HG03045 (cell line): Measurements from ENCODE around the gene CCT3.
"Not testable (repeated sequence)": the region's sequence is repeated elsewhere in the genome, so short reads cannot be mapped to it uniquely, and the experiment has no call there.

Source experiments
- ATAC-seq: cut with Tn5 transposase; IDR thresholded peaks from one replicate; pipeline ENCODE4 v1.9.1; 2021; ENCODE audit warnings: mild to moderate bottlenecking, moderate library complexity; ENCODE audit not compliant: unreplicated experiment

The CCT3 gene

DNA sequence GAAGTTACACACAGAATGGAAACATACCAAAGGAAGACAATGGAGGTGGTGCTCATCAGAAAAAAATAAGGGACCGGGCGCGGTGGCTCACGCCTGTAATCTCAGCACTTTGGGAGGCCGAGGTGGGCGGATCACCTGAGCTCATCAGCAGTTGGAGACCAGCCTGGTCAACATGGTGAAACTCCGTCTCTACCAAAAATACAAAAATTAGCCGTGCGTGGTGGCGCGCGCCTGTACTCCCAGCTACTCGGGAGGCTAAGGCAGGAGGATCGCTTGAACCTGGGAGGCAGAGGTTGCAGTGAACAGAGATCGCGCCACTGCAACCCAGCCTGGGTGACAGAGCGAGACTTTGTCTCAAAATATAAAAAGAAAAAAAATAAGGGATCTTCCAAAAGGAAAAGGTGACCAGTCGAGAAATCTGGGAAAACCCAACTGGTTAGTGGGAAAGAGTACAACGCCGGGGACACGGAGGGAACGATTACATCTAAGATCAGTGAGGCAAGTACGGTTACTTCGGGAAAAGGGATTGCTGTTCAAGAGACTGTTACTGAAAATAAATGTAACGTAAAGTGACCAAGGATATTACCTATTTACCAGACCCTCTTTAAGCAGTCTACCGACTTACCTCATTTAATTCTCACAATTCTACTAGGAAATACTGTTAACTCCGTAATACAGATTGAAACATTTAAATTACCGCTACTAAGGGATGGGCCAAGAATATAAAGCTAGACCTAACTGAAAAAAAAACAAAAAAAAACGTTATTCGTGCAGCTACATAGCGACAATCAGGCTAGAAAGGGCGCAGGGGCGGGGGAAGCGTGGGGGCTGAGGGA, 822 bp downstream of the CCT3 start:
- no peak for ATAC-seq

DNA sequence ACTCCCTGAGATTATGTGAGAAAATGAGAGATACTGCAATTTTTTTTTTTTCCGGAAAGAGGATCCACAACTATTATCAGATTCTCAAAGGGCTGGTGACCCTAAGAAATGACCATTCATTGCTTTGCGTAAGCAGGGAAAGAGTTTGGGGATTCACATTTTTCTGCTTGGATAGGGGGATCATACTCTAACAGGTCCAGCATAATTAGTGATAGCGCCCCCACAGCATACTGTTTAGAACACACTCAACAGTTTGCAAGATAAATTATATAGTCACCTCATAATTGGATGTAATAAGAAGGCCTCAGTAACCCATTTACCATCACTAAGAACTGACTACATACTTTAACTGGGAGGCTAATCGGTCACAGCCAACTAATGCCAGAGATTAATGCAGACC, 1.9 kb downstream of the CCT3 start:
- ATAC-seq: no peak

DNA sequence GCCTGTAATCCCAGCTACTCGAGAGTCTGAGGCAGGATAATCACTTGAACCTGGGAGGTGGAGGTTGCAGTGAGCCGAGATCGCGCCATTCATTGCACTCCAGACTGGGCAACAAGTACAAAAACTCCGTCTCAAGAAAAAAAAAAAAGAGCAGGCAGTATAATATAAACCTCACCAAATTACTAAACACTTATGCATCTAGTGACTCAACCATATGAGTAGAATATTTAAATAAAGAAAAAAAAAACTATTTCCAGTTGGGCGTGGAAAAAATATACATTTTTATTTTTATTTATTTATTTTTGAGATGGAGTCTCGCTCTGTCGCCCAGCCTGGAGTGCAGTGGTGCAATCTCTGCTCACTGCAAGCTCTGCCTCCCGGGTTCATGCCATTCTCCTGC, 14.9 kb downstream of the CCT3 start:
- not testable (repeated sequence) for ATAC-seq

DNA sequence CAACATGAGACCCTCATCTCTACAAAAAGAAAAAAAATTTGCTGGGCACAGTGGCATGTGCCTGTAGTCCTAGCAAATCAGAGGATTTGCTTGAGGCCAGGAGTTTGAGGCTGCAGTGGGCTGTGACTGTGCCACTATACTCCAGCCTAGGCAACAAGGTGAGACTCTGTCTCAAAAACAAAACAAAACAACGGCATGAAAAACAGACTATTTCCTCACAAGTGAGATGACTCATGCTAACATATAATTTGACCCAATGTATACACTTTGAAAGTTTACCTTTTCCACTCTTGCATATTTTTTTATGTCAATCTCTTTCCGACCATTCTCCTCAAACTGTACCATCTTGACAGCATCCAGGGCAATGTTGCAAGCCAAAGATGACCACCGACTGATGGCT, 17.5 kb downstream of the CCT3 start:
- ATAC-seq: no peak

DNA sequence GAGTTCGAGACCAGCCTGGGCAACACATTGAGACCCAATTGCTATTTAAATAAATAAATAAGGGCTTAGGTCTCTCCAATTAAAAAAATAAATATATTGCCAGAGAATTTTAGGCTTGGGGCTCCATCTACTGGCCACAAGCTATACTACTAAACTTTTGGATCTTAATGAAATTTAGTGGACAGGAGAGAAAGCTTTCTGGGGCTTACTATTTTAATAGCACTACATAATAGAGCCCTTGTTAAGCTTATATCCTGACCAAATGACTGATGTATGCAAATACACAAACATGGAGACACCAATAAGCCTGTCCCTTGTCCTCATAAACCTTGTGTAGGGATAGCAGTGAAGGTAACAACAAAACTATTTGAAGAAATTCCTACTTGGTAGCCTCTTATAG, 18.4 kb downstream of the CCT3 start:
- no peak for ATAC-seq

DNA sequence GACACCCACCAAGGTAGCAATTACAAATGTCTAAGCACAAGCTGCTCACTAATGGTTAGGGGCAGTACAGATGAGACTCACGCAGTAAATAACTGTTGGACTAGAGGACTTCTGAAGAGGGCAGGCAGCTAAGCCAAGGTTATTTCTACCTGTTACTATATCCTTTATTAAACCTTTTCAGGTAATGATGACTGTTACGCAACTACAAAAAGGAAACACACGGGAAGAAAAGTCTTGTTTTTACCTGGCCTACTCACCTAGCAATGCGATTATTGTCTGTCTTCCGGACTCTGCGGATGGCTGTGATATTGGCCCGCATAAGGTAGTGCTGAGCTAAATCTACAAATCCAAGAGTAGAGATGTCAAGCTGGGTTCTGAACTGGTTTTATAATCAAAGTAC, 21.2 kb downstream of the CCT3 start:
- ATAC-seq: no peak

DNA sequence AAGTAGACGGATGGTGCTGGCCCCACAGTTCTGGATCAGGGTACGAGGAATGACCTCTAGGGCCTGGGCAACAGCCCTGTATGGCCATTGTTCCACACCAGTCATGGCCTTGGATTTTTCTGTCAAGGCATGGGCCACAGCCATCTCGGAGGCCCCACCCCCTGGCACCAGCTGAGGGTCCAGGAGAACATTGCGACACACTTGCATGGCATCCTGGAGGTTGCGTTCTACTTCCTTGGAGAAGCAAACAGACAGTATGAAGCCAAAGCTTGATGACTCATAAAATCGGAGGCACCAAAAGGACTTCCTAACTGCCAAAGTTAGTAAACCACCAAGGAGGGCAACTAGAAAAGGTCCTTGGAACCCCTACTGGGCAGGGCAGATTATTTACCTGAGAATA, 27.1 kb downstream of the CCT3 start:
- ATAC-seq: no peak

DNA sequence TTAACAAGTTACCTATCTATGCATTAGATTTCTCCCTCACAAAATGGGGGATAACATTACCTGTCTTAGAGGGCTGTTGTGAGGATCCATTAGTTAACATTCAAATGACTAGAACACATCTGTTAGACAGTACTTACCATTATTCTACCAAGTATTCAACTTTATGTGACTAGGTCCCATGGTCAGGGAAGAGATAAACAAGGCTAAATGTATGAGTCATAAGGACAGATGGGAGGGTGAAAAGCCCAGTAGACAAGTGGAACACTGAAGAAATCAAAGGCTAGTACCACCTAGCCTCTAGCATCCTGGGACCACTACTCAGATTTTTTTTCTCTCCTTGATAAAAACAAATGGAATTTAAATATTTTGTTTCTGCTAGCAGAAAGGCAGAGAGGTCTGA, 30.0 kb downstream of the CCT3 start:
- no peak for ATAC-seq

DNA sequence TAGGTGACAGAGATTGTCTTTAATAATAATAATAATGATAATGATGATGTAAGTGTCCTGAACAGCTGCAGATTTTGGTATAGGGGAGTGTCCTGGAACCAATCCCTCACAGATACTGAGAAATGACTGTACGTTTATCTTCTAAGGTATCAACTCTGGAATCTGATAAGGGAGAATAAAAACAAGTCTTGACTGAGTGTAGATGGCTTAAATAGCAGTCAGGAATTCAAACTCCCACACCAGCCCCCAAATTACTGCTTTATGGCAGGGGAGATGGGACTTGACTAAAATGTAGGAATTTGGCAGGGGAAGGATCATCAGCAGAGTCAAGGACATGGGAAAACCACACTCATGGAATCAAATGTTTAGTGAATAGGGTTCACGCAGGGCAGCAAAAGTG, 32.9 kb downstream of the CCT3 start:
- no peak for ATAC-seq

DNA sequence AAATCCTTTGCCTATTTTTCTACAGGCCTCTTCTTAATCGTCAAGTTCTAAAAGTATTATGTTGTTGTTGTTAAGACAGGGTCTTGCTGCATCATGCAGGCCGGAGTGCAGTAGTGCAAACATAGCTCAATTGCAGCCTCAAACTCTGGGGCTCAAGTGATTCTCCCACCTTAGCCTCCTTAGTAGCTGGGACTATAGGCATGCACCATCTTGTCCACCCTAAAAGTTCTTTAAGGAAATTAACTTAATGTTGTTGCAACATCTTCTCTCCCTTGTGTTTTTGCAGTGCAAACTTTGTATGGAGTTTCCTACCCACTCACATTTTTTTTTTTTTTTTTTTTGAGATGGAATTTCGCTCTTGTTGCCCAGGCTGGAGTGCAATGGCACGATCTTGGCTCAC, 34.9 kb downstream of the CCT3 start:
- ATAC-seq: no peak

DNA sequence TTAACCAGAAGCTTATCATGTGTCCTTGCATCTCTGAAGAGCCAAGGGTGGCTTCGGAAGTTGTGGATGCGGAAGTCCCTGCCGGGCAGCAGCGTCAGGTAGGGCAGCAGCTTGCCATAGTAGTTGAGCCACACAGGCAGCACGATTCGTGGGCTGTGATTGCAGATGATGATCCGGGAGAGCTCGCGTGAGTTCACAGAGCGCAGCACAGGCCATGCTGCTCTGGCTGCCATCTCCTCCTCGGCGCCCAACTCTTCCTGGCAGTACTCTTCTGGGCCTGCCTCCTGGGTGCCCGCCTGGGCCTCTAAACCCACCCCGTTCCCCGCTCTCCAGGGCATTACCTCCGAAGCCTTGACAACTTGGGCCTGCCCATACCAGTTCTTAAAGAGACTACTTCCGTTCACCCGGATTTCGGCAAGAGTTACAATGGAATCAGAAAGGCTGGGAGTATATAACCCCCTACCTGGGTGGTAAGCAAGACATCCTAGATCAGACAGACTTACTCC, 39.2 kb downstream of the CCT3 start, which contains the start of gene VHLL:
Gene VHLL, minus strand, starts transcription at position 456 of the 506 bp plus-strand sequence. Its CDS starts 118 bp downstream, at position 338.
- no peak for ATAC-seq

DNA sequence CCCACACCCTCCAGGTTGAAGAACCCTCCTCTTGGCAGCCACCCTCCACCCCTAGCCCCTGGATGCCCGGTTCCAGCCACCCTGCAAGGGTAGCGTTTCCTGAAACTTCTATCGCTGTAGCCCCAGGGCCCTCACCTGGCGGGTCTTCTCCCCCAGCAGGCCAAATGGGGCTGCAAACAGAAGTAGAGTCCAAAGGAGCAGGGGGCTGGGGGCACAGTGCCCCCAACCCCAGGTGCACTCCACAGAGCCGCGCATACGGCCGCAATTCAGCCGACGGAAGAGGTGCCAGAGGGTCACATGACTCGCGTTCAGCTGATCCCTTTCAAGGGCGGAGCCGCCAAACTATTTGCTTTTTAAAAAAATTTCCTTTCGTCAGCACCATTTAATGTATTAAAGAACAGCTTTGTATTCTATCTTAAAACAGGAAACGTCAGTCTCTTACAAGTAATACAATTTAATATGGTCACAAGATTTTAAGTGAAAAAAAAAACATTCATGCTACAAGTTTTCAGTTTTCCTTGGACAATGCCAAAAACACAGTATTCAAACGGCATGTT, 42.6 kb downstream of the CCT3 start, which contains the start of gene GLMP:
Gene GLMP, minus strand, starts transcription at position 289 of the 557 bp plus-strand sequence. Its CDS starts 34 bp downstream, at position 255.
- ATAC-seq: no peak

DNA sequence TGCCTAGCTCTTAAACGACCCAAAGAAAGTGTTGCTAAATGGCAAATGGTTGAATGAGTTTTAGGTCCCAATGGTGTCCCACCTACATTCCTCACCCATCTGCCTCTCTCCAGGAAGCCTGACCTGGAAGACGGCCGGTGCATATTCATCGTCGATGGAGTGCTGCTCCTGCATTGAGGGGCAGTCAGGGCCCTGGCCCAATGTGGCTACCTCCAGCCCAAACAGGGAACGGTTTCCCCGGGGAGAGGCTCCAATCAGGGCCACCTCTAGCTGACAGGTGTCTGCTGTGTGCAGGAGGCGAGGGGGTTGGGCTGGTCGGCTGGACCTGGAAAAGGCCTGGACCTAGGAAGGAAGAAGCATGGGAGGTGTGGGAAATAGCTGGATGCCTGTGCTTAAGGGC, 44.2 kb downstream of the CCT3 start:
- ATAC-seq: no peak

DNA sequence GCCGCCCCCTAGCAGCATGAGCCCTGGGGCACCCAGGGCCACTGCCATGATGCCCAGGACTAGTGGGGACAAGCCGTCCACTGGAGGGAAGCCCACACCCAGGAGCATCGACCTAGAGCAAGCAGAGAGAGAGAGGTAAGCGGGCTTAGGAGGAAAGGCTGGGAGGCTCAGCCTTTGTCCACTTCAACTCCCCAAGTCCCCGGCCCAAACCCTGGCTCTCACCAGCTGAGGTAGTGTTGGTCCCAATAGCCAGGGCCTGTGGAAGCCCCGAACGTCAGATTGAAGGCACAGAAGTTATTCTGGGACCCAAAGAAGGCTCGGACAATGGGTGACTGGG, 45.0 kb downstream of the CCT3 start:
- no peak for ATAC-seq

DNA sequence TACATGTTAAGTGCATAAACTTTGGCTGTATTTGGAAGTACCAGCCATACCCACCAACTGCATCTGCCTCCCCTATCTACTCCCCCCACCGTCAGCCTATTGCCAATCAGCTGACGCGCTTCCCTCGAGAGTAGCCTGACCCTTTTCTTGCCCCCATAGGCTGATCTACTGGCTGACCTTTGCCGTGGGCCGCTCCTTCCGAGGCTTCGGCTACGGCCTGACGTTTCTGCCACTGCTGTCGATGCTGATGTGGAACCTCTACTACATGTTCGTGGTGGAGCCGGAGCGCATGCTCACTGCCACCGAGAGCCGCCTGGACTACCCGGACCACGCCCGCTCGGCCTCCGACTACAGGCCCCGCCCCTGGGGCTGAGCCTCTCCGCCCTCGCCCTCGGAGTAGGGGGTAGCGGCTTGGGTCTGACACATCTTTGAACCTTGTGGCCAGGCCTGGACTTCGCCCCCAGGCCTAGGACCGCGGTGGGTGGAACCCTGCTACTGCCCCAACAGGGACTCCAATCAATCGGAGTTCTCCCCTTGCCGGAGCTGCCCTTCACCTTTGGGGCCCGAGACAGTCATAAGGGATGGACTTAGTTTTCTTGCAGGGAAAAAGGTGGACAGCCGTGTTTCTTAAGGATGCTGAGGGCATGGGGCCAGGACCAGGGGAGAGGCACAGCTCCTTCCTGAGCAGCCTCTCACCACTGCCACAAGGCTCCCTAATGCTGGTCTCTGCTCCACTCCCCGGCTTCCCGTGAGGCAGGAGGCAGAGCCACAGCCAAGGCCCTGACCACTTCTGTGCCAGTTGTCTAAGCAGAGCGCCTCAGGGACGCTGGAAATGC, 46.6 kb downstream of the CCT3 start:
- ATAC-seq: no peak

DNA sequence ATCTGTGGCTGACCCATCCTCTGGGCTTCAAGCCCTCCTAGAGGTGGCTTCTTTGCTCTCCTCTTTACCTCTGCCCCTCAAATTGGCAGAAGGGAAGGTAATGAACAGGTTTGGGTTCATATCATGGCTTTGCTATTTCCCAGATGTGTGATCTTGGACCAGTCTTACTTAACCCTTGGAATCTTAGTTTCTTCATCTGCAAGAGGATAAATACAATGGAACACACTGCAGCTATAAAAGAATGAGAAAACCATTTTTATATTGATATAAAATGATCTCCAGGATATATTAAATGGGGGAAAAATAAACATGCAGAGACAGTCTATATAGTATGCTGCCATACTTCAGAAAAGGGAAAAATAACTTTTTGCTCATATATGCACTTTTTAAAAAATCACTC, 48.2 kb downstream of the CCT3 start:
- no peak for ATAC-seq

DNA sequence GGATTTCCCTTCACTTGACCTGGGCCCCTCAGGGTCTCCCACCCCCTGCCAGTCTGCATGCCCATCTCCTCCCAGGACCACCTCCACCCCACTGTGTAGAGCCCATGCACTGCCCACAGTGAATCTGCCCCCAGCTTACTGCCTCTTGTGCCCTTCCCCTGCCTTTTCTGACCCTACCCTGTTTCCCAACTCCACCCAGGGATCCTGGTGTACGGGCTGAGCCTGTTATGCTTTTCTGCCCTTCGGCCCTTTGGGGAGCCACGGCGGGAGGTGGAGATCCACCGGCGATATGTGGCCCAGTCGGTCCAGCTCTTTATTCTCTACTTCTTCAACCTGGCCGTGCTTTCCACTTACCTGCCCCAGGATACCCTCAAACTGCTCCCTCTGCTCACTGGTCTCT, 52.0 kb downstream of the CCT3 start:
- no peak for ATAC-seq

DNA sequence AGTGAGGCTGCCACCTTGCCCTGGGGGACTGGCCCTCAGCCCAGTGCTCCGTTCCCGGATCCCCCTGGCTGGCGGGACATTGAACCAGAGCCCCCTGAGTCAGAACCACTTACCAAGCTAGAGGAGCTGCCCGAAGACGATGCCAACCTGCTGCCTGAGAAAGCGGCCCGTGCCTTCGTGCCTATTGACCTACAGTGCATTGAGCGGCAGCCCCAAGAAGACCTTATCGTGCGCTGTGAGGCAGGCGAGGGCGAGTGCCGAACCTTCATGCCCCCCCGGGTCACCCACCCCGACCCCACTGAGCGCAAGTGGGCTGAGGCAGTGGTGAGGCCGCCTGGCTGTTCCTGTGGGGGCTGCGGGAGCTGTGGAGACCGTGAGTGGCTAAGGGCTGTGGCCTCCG, 52.7 kb downstream of the CCT3 start:
- ATAC-seq: no peak

DNA sequence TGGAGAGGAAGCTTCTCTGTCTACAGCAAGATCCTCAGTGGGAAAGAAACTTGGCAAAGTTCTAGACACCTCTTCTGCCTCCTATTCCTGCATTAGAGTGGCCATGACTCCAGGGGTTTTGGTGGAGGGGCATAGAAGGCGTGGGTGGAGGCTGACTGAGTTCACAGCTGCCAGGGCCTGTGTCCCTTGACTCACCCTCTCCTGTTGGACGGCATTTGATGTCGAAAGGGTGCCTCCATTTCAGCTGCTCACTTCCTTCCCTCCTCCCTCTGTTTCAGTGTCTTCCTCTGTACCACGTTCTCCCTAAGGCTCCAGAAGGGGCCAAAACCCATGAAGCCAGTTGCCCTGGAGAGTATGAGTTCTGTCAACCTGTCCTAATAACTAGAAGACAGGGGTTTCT, 53.3 kb downstream of the CCT3 start:
- ATAC-seq: no peak

DNA sequence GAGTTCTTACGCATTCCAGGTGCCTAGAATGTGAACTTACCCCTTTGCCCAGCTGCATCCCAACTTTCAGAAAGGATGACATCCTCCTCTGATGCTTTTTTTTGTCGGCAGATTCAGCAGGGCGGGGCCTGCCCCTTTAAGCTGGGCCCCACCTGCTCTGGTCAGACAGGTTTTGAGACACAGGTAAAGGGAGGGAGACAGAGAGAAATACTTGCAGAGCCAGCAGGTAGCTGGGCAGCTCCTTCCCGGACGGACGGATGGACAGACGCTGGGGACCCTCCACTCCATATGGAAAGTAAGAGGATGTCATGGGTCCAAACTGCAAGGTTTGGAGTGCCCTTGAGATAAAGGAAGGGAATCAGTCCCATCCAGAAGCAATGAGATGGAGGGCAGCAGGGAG, 54.0 kb downstream of the CCT3 start, which contains the start of gene TMEM79:
Gene TMEM79, plus strand, starts transcription at position 214 of the 400 bp plus-strand sequence. CDS start 902 bp downstream, outside the sequence.
- no peak for ATAC-seq

DNA sequence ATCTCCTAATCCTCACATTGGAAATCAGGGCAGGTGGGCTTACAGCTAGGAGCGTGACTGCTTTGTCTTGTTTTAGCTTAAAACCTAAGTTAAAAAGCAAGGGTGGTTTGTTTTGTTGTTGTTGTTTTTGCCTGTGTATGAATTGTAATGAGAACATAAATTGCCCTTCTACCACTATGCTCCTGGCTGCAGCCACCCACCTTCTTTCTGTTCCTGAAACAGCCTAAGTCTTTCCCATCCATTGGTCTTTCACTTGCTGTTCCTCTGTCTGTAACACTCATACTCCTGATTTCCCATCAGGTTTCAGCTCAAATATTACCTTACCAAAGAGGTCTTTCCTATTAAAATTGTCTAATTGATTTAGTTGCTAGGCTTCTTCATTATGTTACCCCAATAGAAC, 54.6 kb downstream of the CCT3 start:
- ATAC-seq: no peak
